Limb (tissue), 2 donors: Measurements from ENCODE around the gene IGFL3.
"Not testable (repeated sequence)": the region's sequence is repeated elsewhere in the genome, so short reads cannot be mapped to it uniquely, and the experiment has no call there.

Experiments
- DNase-seq, 2 donors: peaks; one replicate each; pipeline ENCODE4 v3.0.0-alpha.2; 2016; ENCODE audit errors: extremely low spot score in 2 of 2

IGFL3 gene

GRCh38 chr19:46124638-46125115 lies at the start of gene IGFL3:
IGFL3 (minus strand) TSS chr19:46124688; CDS start chr19:46124649, 39 bp downstream.
- no peak for DNase-seq

DNA sequence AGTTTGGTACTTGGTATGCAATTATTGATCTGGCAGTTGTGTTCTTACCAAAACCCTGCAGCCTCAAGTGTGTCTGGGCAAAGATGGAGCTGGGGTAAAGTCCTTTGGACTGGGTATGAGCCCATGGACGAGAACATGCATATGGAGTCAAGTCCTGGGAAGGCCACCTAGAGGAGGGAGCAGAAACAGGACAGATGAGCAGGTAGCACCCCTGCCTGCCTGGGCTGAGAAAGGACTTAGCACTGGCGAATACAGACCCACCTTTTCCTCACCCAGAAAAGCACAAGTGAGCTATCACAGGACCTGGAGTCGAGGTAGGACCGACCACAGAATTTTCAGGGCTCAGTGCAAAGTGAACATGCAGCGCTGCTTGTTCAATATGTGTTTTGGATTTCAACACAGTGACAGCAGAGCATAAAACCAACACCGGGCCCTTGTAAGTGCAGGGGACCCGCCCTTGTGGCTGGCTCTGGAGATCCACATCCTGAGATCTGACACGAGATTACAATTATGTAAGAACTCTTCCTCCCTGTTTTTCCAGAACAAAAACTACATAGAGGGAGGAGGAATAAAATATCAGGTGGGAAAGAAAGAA lies 49.5 kb upstream of the IGFL3 start:
- DNase-seq = no peak

GRCh38 chr19:46162731-46163130 lies 38.2 kb upstream of the IGFL3 start:
- DNase-seq = no peak

DNA sequence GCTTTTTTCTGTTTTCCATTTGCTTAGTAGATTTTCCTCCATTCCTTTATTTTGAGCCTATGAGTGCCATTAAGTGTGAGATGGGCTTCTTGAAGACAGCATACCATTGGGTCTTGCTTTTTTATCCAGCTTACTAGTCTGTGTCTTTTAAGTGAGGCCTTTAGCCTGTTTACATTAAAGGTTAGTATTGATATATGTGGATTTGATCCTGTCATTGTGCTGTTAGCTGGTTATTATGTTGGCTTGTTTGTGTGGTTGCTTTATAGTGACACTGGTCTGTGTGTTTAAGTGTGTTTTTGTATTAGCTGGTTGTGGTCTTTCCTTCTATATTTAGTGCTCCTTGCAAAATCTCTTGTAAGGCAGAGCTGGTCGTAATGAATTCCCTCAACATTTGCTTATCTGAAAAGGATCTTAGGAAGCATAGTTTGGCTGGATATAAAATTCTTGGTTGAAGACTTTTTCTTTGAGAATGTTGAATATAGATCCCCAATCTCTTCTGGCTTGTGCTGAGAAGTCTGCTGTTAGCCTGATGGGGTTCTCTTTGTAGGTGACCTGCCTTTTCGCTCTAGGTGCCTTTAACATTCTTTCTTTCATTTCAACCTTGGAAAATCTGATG lies 37.3 kb upstream of the IGFL3 start:
- not testable (repeated sequence) for DNase-seq

DNA sequence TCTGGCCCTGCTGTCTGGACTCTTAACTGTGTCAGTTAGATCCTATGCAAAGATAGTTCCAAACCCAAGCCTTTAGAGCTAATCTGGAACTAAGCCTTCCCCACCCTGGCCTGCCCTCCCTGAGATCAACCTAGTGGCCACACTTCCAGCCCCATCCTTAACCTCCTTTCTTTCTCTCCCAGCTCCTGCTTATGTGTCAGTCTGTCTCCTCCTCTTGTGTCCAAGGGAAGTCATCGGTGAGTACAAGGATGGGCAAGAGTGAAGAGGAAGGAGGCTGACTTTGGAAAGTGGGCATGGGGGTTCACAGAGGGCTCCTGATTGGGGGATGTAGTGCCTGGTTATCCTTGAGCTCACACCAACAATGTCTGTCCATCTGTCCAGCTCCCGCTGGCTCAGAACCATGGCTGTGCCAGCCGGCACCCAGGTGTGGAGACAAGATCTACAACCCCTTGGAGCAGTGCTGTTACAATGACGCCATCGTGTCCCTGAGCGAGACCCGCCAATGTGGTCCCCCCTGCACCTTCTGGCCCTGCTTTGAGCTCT lies 35.8 kb upstream of the IGFL3 start:
- DNase-seq = no peak

- DNase-seq = no peak
Observed at GRCh38 chr19:46159418-46160232, 35.1 kb upstream of the IGFL3 start.

DNA sequence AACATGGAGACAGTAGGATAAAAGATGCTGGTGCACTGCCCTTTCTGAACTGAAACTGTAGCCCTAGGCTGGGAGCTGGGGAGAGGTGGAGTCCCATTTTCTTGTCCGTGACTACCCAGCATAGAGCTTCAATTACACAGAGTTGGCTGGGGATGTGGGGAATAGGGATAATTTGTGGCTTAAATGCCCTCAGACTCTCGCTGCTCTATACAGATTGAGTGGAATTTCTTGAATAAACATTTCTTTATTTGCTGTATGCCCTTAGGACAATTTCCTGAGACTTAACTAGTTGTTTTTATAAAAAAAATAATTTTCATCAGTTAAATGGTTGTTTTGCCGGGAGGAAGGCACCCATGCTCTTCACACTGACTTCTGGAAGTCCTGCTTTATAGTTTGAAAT lies 30.7 kb upstream of the IGFL3 start:
- no peak for DNase-seq

DNA sequence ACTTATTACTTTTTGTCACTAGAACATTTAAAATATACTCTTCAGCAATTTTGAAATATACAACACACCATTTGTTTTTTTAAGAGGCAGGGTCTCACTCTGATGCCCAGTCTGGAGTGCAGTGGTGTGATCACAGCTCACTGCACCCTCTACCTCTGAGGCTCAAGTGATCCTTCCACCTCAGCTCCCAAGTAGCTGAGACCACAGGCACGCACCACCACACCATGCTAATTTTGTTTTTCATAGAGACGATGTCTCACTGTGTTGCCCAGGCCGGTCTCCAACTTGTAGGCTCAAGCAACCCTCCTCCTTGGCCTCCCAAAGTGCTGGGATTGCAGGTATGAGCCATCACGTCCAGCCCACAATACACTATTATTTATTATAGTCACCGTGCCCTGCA lies 26.1 kb upstream of the IGFL3 start:
- no peak for DNase-seq

- DNase-seq = no peak
Observed at GRCh38 chr19:46147791-46148288, 23.4 kb upstream of the IGFL3 start, which contains the start of gene IGFL2. IGFL2 (plus strand) TSS chr19:46148238; CDS start chr19:46148279, 41 bp downstream.

GRCh38 chr19:46147166-46147740 lies 22.8 kb upstream of the IGFL3 start:
- DNase-seq = no peak

DNA sequence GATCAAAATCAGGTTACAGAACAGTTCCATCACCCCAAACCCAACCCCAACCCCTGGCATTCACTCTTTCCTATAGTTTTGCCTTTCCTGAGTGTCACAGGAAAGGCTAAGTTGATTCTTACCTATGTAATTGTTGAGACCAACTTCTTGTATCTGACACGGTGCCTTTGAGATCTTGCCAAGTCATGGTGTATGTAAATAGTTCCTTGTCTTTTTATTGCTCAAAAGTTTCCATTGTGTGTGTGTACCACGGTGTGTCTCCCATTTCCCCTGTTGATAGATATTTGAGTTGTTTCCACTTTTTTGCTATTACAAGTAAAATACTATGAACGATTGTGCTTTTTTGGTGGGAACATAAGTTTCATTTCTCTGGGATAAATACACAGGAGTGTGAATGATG lies 20.3 kb upstream of the IGFL3 start:
- no peak for DNase-seq

DNA sequence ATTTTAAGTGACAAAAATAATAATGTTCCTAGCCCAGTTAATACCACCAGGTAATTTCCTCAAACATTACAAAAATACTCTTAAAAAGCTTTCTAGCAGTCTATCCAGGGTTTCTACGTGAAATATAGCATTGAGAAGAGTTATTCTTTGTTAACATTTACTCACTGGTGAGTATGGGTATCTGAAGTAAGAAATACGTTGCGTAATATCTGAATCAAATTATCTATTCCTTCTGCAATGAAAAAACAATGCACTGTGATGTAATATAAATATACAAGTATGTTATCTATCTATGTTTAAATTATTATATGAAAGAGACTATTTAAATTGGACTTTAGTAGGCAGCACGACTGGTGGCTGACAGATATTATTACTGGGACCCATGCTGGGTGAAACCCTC lies 17.8 kb upstream of the IGFL3 start:
- DNase-seq = no peak

DNA sequence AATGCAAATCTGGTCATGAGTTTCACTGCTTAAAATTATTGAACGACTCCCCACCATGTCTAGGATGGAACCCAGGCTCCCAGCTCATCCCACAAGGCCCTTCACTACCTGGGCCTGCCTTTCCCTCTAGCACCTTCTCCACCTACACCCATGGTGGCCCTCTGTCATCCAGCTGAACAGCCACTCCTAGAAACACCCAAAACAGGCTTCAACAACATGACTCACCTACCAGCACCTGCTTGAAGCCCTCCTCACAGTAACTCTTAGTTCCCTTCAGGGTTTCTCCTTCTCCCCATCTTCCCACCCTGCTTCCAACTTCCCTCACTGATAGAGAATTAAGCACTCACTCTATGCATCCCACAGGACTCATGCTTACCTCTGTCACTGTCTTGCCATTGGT lies 16.9 kb upstream of the IGFL3 start:
- DNase-seq = no peak

DNA sequence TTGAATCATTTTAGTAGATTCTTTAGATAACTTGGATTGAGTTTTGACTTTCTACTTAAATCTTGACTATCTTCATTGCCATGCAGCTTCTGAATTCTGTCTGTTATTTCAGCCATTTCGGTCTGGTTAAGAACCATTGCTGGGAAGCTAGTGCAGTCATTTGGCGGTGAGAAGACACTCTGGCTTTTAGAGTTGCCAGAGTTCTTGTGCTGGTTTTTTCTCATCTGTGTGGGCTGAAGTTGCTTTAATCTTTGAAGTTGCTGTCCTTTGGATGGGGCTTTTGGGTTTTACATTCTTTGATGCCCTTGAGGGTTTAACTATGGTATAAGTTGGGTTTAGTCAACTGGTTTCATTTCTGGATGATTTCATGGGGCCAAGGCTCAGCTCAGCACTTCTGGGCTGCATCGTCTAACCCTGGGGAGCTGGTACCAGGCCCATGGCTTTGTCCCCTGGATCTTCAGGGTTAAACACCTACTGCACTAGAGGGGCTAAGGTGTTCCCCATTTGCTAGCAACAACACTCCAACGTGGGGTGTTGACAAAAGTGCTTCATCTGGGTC lies 13.5 kb upstream of the IGFL3 start:
- no peak for DNase-seq

- no peak for DNase-seq
Observed at GRCh38 chr19:46134527-46134926, 10.0 kb upstream of the IGFL3 start.

DNA sequence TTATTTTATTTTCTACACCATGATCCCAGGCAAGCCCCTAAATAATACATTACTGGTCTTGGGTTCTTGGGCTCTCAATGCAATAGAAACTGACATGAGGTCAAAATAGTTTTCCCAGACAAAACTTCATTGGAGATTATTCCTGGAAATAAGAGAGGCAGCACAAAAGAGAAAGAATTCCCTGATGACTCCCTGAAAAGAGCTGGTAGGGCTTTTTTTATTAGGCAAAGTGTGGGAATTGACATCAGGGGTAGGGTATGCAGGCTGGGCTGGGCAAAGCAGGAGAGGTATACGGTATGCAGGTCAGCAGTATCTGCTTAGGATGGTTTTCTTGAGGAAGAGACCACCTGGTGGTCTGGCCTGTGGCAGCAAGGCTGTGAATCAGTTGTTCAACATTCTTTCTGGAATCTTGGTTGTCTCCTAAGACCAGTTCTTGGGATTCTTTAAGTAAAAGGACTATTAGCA lies 9.3 kb upstream of the IGFL3 start:
- DNase-seq = no peak

DNA sequence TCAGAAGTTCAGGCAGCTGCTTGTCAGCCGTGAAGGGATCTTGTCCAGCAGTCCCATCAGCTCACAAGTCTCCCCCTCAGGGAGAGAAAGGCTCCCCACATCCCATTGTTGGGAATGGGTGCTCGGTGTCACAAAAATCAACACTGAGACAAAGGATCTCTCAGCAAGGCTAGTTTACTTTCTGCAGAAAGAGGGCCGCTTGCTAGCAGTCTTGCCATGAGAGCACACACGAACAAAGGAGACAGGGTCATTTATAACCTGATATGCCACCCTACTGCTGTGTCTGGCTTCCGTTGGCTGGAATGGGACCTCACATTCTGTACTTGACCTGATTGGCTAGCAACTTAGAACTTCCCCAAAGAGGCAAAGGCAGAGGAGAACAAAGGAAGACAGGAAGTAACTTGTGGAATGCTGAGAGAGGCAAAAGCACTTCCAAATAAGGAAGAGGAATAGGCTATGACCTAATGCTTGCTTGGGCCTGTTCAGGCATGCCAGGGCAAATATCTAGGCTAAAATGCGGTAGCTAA lies 8.7 kb upstream of the IGFL3 start:
- DNase-seq = peak; percentile 30 to 61

GRCh38 chr19:46132508-46133100 lies 8.1 kb upstream of the IGFL3 start:
- no peak for DNase-seq

- no peak for DNase-seq
Observed at GRCh38 chr19:46131485-46132143, 7.1 kb upstream of the IGFL3 start.

DNA sequence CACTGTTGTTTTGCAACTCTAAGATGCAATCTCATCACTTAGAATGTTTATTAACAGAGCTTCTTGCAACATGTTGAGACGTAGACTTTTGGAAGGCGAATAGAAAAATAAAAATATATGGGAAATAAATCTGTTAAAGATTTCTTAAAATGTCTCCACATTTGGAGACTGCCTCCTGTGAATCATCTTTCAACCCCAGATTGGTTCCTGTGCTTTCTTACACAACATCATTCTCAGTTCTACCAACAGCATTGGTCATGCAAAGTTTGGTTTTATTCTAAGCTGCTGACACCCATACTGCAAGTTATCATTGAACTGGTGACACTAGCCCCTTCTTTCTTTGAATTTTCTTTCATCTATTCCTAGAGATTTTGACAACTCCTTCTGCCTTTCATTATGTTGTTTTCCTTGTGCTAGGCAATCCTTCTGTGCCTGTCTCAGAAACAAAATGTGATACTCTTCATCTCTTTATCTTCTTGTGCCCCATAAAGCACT lies 1.6 kb upstream of the IGFL3 start:
- DNase-seq = no peak
